Progenitor cell of endocrine pancreas (in vitro differentiated cells): Measurements from ENCODE around the gene KRTAP10-2. TPM values are rescaled to one million over a fixed set of nuclear protein-coding genes. Genes with fewer than 3 reads are reported as not detected.

Experiments used
- DNase-seq: peaks from one replicate; pipeline ENCODE4 v3.0.0; 2021; ENCODE audit warnings: low spot score; ENCODE audit not compliant: unreplicated experiment
- H3K27ac Mint-ChIP-seq: 2 replicates; pipeline ENCODE4 v1.8.0; 2021; ENCODE audit warnings: mild to moderate bottlenecking, moderate library complexity, mixed read lengths
- H3K27me3 Mint-ChIP-seq: 2 replicates; pipeline ENCODE4 v1.8.0; 2021; ENCODE audit warnings: mixed read lengths
- H3K36me3 Mint-ChIP-seq: 2 replicates; pipeline ENCODE4 v1.8.0; 2022; ENCODE audit warnings: mixed read lengths; ENCODE audit not compliant: insufficient read depth
- H3K4me1 Mint-ChIP-seq: 2 replicates; pipeline ENCODE4 v1.8.0; 2021; ENCODE audit warnings: low read depth, mixed read lengths
- H3K4me3 Mint-ChIP-seq: 2 replicates; pipeline ENCODE4 v1.8.0; 2021; ENCODE audit warnings: low read depth, mild to moderate bottlenecking, moderate library complexity, mixed read lengths
- H3K9me3 Mint-ChIP-seq: 2 replicates; pipeline ENCODE4 v1.8.0; 2021; ENCODE audit warnings: low read depth, mixed read lengths
- CTCF ChIP-seq: fragments of 200-600 bp; sonication (generic); IDR thresholded peaks from one replicate; pipeline ENCODE4 v1.5.0; 2021; ENCODE audit warnings: antibody characterized with exemption, mild to moderate bottlenecking; ENCODE audit not compliant: unreplicated experiment
- total RNA-seq: library from RNA; stranded (reverse); gene quantifications from 2 replicates; pipeline ENCODE4 v1.2.1, GENCODE V29; 2021

Gene KRTAP10-2
- total RNA-seq, 1 donor from 2014 or later: not detected

DNA sequence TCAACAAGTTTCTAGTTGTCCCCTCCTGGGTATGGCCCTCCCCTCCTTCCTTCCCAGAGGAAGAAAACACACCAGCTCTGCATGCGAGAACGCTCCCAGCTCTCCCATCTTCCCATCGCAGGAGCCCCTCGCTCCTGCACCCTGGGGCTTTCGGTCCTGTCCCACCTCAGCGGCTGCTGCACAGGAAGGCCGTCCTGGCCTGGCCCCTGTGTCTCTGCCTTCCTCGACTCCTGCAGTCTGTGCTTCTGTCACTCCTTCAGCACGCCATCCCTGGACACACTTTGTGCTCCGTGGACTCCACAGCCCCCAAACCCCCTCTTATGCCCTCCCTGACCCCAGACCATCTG lies 34.5 kb downstream of the KRTAP10-2 start:
- Mint-ChIP-seq H3K36me3 (no peaks in the 10 kb centered on the region), H3K27ac (no peak overlapping the region), H3K4me1 (no peaks in the 10 kb centered on the region), H3K4me3 (no peak overlapping the region), H3K27me3 (peaks cover 3% of the 10 kb centered on the region), H3K9me3 (no peaks in the 10 kb centered on the region)
- TF ChIP-seq CTCF: no peak
- no peak for DNase-seq

- Mint-ChIP-seq H3K27me3 (peaks cover 3% of the 10 kb centered on the region), H3K36me3 (no peaks in the 10 kb centered on the region), H3K4me1 (no peaks in the 10 kb centered on the region), H3K9me3 (no peaks in the 10 kb centered on the region), H3K27ac (no peak overlapping the region), H3K4me3 (no peak overlapping the region)
- TF ChIP-seq CTCF: no peak
- no peak for DNase-seq
Measured at GRCh38 chr21:44516342-44516741, 35.0 kb downstream of the KRTAP10-2 start.

DNA sequence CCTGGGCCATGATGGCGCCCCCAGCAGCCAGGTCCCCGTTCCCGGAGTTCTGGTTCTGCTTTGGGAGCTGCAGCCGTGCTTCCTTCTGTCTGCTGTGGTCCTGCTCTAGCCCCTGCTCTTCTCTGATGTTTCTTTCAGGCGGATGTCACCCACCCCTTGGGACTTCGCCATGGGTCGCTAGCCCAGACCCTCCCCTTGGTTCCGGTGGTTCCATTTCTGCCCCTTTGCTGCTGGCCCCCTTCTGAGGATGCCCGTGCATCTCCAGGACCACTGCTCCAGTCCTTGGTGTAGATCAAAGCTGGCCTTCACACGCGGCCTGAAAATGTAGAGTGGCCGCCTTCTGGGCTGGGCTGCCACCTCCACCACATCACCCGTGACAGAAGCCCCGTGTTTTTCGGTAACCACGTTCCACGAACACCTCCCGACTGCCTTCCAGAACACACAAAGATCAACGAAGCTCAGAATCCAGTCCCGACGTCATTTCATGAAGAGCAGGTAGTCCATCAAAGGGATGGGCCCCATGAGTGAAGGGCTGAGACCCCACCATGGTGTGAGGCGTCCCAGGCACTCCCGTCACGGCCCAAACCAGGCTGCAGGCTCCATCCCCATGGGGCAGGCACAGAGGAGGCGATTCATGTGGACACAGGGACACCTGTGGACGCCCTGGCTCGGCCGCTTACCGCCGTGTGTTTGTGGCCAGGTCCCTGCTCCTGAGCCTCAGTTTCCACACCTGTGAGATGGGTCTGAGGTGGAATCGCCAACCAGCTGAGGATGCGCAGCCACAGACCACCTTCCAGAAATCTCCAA lies 35.7 kb downstream of the KRTAP10-2 start:
- H3K36me3 Mint-ChIP-seq: no peaks in the 10 kb centered on the region
- DNase-seq: no peak
- no peak overlapping the region for H3K27ac Mint-ChIP-seq

DNA sequence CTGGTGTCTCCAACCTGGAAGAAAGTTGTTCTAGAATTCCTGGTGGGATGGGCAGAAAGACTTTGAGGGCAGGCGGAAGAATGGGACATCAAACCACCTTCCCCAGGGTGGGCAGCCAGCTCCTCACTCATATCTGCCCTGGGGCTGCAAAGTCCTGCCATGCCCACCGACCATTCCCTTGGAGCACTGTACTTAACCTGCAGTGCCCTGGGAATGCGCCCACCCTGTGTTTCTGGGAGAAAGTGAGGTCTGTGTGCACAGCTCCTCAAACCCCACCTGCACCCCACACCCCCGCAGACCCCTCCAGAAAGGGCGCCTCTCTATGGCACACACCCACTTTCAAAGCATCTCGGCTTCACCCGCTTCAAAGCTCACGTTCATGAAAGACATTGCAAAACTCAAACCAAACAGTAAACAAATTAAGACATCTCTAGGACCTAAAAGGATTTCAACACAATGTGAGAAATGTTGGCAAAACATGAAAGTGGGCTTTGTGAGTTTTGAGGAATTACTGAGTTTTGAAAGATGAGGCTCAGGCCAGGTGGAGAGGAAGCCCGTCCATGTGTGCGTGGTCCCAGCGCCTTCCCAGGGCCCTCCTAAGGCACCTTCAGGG lies 36.5 kb downstream of the KRTAP10-2 start:
- TF ChIP-seq CTCF: no peak
- no peaks in the 10 kb centered on the region for H3K27me3 Mint-ChIP-seq
- H3K9me3 Mint-ChIP-seq: no peaks in the 10 kb centered on the region
- H3K4me3 Mint-ChIP-seq: no peak overlapping the region
- no peak overlapping the region for H3K27ac Mint-ChIP-seq
- no peak for DNase-seq
- H3K4me1 Mint-ChIP-seq: no peaks in the 10 kb centered on the region
- H3K36me3 Mint-ChIP-seq: no peaks in the 10 kb centered on the region

More for the DNA sequence above, 35.7 kb downstream of the KRTAP10-2 start:
- no peak for TF ChIP-seq CTCF
- no peak overlapping the region for H3K4me3 Mint-ChIP-seq
- H3K27me3 Mint-ChIP-seq: peaks cover 2% of the 10 kb centered on the region
- H3K4me1 Mint-ChIP-seq: no peaks in the 10 kb centered on the region
- H3K9me3 Mint-ChIP-seq: no peaks in the 10 kb centered on the region

DNA sequence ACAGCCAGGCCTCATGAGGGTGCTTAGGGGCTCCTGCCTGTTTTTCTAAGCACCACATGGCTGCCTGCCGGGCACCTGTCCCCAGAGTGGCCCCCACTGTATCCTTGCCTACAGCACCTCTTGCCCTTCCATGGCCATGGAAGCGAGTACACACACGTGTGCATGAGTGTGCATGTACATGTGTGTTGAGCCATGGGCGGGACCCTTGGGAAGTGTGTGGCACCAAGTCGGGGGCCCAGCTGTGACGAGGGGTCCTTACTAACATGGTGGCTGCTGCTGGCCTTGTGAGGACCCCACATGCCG lies 37.1 kb downstream of the KRTAP10-2 start:
- H3K9me3 Mint-ChIP-seq: no peaks in the 10 kb centered on the region
- H3K27me3 Mint-ChIP-seq: no peaks in the 10 kb centered on the region
- no peak for DNase-seq
- no peak overlapping the region for H3K4me3 Mint-ChIP-seq
- no peaks in the 10 kb centered on the region for H3K4me1 Mint-ChIP-seq
- H3K36me3 Mint-ChIP-seq: no peaks in the 10 kb centered on the region
- no peak overlapping the region for H3K27ac Mint-ChIP-seq
- TF ChIP-seq CTCF: no peak
